ENCODE results near the gene RTN4R.
A peak's percentile ranks its signal among the peaks of the same experiment; 100 is the strongest.
"Not testable (repeated sequence)": the region's sequence is repeated elsewhere in the genome, so short reads cannot be mapped to it uniquely, and the experiment has no call there.

The RTN4R gene

DNA sequence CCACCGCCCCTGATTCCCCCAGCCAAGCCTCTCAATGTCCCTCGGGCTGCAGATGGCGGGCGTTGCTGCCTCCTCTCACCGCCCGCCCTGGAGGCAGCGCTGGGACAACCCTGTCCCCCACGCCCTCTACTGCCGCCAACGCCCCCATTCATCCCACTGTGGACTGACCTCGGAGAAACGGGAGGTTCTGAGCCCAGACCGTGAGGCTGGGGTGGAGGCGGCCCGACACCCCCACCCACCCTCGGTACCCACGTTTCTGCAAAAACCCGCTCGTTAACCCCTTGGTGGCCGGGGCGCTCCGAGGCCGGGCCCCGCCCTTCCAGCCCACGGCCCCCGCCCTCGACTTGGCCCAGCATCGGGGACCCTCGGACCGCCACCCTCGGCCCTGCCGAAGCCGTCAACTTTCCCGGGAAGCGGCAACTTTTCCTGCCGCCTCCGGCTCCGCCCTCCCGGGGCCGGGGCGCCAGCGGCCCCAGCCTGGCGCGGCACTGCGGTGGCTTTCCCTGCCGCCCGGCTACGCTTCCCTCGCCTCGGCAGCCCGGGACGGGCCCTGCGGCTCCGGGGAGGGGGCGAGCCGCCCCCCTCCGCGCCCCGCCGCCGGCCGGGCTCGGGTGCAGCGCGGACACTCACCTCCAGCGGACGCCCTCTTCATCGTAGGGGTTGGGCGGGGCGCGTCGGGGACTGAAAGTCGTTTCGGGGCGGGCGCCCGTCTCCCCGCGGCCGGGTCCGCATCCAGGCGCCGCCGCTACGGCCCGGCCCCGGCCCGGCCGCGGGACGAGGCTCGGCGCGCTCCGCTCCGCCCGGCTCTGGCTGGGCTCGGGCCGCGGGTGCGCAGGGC, 458 bp downstream of the RTN4R start:
- DNase-seq (ENCODE audit: insufficient read length, low spot score) (no peak), FAIRE-seq (no peak)
- TF ChIP-seq POLR2AphosphoS5 (IDR thresholded peaks at IDR 0.05; ENCODE audit: low read depth, low read length) (no peak), TAF1 (IDR thresholded peaks at IDR 0.05; ENCODE audit: low read depth, low read length) (no peak), POLR2A (IDR thresholded peaks at IDR 0.05; ENCODE audit: low read depth, low read length) (no peak), PAX5 (IDR thresholded peaks at IDR 0.05; ENCODE audit: insufficient read depth, low read length, severe bottlenecking) (no peak), SPI1 (IDR thresholded peaks at IDR 0.05; ENCODE audit: low read depth, low read length) (no peak), POU2F2 (IDR thresholded peaks at IDR 0.05; ENCODE audit: low read depth, low read length) (no peak)

DNA sequence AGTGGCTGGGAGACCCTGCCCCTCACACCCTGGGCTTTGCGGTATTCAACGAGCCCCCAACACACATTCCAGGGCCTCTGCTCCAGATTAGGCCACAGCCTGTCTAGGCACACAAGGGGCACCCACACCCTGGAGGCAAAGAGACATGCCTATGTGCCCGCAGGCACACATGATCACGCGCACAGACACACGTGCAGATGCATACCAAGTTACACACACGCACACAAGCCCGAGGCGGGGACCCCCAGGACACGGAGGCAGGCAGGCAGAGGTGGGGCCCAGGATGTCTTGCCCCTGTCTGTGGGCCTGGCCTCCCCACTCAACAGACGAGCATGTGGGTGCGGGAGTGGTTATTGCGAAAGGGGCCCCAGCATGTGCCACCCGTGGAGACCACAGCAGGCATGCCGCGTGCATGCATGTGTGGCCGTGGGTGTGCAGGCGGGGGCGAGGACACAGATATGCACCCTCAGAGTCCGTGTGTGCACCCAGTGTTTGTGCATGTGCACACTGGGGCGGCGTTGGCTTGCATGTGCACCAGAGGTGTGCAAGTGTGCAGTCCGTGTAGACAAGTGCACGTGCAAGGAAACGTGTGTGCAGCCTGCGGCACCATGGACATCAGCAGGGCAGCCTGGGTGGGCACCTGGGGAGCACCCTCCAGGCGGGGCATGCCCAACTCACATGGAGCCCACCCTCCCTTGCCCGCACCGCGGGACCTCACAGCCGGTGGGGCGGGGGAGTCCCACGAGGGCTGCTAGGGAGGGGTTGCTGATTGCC, 1.3 kb downstream of the RTN4R start:
- DNase-seq (ENCODE audit: insufficient read length, low spot score): not testable (repeated sequence)
- peak; percentile 35 for FAIRE-seq

DNA sequence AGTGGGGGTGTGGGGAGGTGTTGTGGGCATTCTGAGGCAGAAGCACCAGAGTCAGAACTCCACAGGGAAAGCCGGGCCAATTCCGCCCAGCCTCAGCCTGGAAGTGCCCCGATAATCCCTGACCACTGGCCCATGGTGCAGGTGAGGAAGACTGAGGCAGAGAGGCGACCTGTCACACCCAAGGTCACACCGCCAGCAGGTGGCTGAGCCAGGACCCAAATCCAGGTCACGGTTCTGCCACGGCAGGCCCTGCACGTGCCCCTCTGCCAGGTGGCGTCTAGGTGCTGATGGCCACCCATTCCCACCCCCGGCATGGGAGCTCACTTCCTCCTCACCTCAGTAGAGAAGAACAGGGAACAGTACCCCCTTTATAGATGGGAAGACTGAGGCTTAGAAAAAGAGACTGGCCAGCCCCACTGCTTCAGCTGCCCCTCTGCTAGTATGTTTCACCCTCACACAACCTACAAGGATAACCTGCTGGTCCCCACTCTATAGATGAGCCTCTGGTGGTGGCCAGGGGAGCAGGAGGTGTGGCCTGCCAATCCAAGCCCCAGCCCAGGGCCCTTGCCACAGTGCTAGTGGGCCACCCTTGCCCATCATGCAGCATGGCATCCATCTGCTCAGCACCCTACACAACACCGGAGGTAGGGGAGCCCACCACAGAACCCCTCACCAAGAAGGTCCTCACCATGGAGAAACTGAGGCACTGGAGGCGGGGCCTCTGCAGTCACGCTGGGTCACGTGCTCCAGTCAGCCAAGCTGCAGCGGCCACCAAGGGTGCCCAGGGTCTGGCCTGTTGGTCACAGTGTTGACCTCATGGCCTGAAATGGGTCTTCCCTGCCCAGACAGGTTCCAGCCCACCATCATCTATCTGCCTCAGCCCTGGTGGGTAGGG, 2.1 kb downstream of the RTN4R start:
- peak; percentile 61 for FAIRE-seq
- DNase-seq (ENCODE audit: insufficient read length, low spot score): not testable (repeated sequence)

DNA sequence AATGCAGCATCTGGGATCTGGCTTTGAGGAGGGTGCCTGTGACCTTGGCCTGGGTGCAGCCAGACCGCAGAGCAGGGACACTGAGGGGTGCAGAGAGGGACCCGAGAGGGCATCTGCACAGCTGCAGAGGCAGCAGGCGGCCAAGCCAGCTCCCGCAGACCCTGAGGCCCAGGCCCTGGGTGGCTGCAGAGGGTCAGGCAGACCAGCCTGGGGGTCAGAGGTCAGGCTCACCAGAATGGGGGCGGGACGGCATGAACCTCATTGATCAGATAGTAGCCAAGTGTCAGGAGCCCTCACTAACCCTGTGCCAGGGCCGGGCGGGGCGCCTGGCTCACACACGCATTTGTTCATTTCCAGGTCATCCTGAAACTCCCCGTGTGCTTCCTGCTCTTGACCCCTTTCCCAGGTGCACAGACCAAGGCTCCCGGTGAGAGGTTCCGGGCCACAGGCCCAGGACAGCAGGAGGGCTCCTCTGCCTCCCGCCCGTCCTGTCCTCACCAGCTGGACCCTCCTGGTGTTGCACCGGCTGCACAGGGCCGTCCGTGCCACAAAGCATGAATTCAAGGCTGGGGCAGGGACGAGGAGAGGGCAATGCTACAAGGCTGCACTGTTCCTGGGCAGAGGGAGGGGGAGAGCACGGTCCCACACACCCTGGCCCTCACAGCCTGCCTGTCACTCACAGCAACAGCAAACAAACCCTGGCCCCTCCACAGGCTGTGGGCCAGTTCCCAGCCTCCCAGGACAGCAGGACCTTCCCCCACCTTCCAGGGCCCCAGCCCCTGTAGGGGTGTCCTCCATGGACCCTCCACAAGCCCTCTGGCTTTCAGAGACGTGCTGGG, 3.3 kb downstream of the RTN4R start:
- no peak for FAIRE-seq
- no peak for TF ChIP-seq POLR2AphosphoS5 (IDR thresholded peaks at IDR 0.05; ENCODE audit: low read depth, low read length)
- no peak for TF ChIP-seq TAF1 (IDR thresholded peaks at IDR 0.05; ENCODE audit: low read depth, low read length)
- no peak for TF ChIP-seq SPI1 (IDR thresholded peaks at IDR 0.05; ENCODE audit: low read depth, low read length)
- TF ChIP-seq PAX5 (IDR thresholded peaks at IDR 0.05; ENCODE audit: insufficient read depth, low read length, severe bottlenecking): no peak
- TF ChIP-seq POLR2A (IDR thresholded peaks at IDR 0.05; ENCODE audit: low read depth, low read length): no peak
- TF ChIP-seq POU2F2 (IDR thresholded peaks at IDR 0.05; ENCODE audit: low read depth, low read length): no peak
- no peak for DNase-seq (ENCODE audit: insufficient read length, low spot score)

DNA sequence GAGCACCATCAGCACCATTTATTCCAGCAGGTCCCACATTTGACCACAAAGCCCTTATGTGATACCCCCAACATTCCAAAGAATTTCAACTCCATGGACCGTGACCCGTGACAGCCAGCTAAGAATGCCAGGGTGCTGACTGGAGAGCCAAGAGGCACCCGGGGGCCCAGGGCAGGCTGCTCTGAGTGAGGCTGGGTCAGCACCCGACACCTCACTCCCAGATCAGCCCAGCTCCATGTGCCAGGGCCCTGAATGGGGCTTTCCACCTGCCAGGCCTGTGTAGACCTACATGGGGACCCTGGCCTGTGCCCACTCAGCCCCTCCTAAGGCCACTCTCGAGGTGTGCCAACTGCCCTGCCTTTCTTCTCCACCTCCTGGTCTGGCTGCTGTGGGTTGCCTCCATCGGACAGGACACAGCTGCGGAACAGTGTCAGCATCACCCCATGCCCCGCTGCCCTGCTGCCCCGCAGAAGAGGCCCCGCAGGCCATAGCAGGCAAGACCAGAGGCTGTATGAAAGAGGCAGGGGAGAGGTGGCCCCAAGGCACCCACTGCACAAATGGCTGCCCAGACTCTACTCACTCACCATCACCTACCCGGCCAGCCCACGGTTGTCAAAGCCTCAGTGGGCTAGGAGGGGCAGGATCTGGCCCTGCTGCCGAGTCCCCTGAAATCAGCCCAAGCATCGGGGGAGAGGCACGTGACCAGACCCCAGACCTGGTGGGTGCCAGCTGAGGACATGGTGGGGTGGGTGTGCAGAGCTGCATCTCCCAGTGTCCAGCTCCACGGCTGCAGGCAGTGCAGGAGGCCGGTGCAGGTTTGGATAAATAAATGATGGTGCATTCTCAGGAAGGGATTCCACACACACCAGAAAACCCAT, 4.5 kb downstream of the RTN4R start:
- not testable (repeated sequence) for FAIRE-seq; DNase-seq (ENCODE audit: insufficient read length, low spot score)

DNA sequence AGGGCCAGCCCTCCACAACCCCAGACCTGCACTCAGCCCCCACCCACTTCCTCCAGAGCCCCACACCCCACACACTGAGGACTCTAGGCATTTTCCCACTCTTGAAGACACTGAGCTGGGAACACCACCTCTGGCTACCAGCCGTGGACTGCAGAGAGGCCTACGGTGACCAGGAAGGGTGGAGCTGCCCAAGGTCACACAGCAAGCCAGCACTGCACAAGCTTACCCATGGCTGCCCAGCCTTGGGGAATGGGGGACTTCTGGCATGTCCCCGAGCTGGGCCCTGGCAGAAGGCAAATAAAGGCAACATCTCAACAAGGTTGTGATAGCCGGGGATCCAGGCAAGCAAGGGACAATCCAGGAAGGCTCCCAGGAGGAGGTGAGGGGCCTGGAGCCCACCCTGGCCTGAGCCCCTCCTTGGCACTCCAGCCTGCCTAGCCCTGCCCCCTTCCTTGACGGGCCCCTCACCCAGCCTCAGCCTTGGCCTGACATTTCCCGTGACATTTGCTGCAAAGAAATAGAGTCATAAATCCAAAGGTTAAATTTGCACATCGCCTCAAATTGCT, 5.5 kb downstream of the RTN4R start:
- DNase-seq (ENCODE audit: insufficient read length, low spot score) (no peak), FAIRE-seq (no peak)
- no peak for TF ChIP-seq POLR2A (IDR thresholded peaks at IDR 0.05; ENCODE audit: low read depth, low read length)
- no peak for TF ChIP-seq POU2F2 (IDR thresholded peaks at IDR 0.05; ENCODE audit: low read depth, low read length)
- TF ChIP-seq SPI1 (IDR thresholded peaks at IDR 0.05; ENCODE audit: low read depth, low read length): no peak
- TF ChIP-seq PAX5 (IDR thresholded peaks at IDR 0.05; ENCODE audit: insufficient read depth, low read length, severe bottlenecking): no peak
- no peak for TF ChIP-seq TAF1 (IDR thresholded peaks at IDR 0.05; ENCODE audit: low read depth, low read length)
- TF ChIP-seq POLR2AphosphoS5 (IDR thresholded peaks at IDR 0.05; ENCODE audit: low read depth, low read length): no peak

DNA sequence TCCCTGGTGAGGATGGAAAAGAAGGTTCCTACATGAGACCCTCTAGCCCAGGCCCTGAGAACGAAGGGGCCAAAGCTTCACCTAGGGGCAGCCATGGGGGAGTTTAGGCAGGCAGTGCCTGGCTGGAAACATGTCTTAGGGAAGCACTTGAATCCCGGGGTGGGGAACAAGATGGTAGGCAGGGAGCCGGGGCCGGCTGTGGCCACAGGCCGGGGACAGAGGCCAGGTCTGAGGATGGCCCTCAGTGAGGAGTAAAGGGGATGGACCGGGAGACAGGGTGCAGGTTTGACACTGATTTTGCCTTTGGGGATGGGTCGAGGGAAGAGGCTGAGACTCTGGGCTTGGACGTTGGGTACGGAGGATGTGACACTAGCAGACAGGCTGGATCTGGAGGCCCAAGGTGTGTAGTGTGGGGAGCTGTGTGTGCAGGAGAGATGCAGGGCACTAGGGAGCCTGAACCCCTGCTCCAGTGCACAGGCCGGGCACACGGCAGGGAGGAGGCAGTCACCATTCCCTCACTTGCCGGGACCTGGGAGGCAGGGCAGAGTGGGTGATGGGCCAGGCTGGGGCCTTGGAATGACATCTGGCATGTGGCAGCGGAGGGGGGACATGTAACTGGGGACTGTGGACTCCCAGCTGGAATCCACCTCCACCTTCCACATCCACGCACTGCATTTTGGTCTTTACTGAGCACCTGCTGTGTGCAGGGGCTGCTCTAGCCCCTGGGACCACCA, 6.1 kb downstream of the RTN4R start:
- TF ChIP-seq SPI1 (IDR thresholded peaks at IDR 0.05; ENCODE audit: low read depth, low read length): no peak
- TF ChIP-seq PAX5 (IDR thresholded peaks at IDR 0.05; ENCODE audit: insufficient read depth, low read length, severe bottlenecking): no peak
- no peak for TF ChIP-seq TAF1 (IDR thresholded peaks at IDR 0.05; ENCODE audit: low read depth, low read length)
- TF ChIP-seq POLR2A (IDR thresholded peaks at IDR 0.05; ENCODE audit: low read depth, low read length): no peak
- TF ChIP-seq POU2F2 (IDR thresholded peaks at IDR 0.05; ENCODE audit: low read depth, low read length): no peak
- TF ChIP-seq POLR2AphosphoS5 (IDR thresholded peaks at IDR 0.05; ENCODE audit: low read depth, low read length): no peak
- FAIRE-seq: no peak
- DNase-seq (ENCODE audit: insufficient read length, low spot score): no peak
